ENCODE results near the gene ATG2A.

Gene ATG2A

GRCh38 chr11:64870176-64870892 is 46.7 kb downstream of the ATG2A start:
- no peak for DNase-seq (ENCODE audit: low read depth)

DNA sequence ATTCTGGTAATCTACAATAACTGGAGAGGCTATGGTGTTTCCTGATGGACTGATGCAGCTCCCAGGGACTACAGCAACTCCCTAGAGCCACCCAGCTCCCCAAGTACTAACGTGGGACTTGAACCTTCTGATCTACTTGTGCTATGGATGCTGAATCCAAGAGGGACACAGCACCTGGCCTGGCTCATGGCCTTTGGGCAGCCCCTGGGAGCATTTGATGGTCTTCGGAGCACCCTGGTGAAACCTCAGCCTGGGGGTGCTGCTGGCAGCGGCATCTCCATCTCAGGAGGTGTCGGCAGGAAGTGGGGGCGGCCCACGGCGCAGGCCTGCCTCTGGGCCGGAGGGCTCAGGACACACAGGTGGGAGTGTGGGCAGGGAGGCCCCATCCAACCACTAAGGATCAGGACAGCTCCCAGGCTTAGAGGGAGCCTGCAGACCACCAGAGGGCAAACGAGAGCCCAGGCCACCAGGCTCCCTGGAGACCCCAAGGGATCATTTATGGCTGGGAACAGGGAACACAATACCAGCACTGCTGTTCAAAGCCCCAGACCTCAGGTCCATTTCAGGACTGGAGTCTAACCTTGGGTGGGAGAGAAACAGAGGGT is 47.3 kb downstream of the ATG2A start:
- no peak for DNase-seq (ENCODE audit: low read depth)

GRCh38 chr11:64868904-64869570 is 48.0 kb downstream of the ATG2A start:
- DNase-seq (ENCODE audit: low read depth), result no peak

GRCh38 chr11:64867748-64868462 is 49.1 kb downstream of the ATG2A start:
- DNase-seq (ENCODE audit: low read depth), result no peak

DNA sequence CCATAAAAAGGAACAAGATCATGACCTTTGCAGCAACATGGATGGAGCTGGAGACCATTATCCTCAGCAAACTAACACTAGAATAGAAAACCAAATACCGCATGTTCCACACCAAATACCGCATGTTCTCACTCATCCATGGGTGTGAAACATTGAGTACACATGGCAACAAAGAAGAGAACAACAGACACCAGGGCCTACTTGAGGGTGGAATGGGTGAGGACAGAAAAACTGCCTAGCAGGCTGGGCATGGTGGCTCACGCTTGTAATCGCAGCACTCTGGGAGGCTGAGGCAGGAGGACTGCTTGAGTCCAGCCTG is 50.9 kb downstream of the ATG2A start:
- DNase-seq (ENCODE audit: low read depth), result no peak

GRCh38 chr11:64865286-64866172 is 51.5 kb downstream of the ATG2A start:
- no peak for DNase-seq (ENCODE audit: low read depth)

- DNase-seq (ENCODE audit: low read depth), result no peak
Measured at GRCh38 chr11:64864473-64865285, 52.3 kb downstream of the ATG2A start.

DNA sequence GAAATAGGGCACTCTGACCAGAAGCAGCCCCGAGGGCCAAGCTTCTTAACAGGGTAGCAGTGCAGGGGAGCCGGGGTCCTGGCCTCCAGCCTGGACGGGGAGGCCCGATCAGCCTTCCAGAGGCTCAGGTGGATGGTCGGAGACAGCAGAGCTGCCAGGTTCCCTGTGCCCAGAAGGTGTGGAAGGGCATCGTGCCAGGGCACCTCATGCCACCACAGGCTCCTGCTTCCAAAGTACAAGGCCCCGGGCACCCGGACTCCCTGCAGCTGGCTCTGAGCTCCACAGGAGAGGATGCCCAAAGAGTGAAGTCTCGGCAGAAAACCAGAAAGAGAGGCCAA is 52.9 kb downstream of the ATG2A start:
- DNase-seq (ENCODE audit: low read depth), result no peak

DNA sequence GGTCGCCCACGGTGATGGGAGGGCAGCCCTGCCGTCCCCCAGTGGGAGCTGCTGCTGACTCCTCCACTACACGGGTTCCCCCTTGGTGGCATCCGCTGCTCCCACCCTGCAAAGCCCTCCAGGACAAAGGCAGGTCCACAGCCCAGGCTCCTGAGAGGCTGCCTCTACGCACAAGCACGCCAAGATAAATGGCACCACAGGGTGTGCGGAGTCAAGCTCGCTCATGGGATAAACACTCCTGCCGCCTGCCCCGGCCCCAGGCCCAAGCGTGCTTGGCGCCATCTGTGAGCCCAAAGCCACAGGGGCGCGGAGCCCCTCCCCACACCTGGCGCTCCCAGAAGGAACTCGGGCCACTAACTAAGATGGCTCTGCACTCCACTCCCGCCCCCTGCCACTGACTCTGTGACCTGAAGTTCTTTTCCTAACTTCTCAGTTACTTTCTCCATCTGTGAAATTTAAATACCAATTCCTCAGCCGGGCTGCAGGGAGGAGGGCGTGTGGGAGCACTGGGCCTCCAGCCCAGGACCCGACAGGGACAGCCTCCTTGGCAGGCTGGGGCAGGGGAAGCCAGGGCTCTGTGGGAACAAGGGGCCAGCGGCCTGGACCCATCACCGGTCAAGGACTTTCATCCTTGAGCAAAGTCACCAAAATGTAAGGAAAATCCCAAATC is 53.5 kb downstream of the ATG2A start:
- DNase-seq (ENCODE audit: low read depth), result no peak

GRCh38 chr11:64862987-64863390 is 54.0 kb downstream of the ATG2A start:
- DNase-seq (ENCODE audit: low read depth), result no peak

GRCh38 chr11:64861227-64861975 is 55.6 kb downstream of the ATG2A start:
- no peak for DNase-seq (ENCODE audit: low read depth)

DNA sequence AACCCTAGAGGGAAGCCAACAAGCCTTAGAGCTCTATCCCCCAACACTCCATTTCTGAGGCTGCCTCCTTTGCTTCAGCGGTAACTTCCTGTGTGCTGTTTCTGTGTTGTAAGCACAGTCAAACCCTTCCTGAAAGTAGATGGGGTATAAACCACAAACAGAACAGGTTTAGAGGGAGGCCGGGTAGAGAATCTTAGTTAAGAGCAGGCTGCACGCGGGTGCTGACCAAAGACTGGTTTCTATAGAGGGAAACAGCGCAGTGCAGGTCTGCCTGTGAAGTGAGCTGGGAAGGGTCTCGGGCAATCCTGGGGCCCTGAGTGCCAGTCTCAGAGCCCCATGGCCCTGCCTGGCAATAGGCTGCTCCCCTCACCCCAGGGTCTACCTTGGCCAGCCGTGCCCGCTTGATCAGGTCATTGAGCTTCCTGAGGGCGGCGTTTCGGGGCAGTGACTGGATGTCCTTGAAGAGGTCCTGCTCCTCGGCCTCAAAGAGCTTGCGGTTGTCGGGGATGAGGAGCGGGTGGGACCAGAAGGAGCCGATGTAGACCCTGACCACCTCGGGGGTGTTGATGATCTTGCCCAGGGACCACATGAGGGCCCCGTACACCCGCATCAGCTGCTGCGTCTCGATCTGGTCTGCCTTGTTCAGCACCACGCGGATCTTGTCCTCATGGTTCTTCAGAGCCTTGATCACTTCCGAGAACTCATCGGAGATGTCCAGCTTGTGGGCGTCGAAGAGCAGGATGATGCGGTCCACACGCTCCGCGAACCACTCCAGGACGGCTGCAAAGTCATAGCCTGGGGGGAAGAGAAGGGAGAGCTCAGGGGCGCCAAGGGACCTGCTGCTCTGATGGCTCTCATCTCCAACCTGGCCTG is 57.2 kb downstream of the ATG2A start:
- no peak for DNase-seq (ENCODE audit: low read depth)

DNA sequence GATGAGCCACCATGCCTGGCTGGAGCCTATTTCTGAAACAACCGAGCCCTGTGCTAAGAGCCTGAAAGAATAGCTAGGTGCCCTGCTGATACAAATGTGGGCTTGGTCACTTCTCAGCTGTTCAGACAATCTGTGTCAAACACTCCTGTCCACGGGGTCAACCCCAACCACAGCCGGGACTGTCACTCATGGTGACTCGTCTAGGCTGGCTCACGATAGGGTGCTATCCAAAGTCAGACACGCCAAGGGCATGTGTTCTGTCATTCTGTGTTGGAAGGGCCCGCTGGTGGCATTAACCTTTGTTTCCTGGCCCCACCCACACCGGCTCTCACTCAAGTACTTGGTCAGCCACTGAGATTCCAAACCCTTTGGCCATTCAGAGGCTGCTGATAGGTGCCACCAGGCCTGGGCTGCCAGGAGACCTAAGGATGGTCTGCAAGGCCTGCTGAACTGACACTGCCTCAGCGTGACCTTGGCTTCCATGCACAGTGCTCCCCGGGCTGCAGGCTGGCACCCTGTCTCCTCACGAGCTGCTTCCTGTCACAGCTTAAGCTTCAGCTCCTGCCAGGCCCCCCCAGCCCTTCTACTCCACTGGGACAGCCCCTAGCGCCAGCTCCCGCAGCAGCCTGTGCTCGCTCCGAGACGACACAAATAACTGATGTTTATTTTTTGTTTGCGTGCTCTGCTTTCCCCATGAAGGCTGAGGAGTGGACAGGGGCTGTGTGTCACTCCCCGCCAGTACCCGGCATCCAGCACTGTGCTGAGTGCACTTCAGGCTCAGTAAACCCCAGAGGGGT is 58.3 kb downstream of the ATG2A start:
- DNase-seq (ENCODE audit: low read depth), result no peak

- no peak for DNase-seq (ENCODE audit: low read depth)
Measured at GRCh38 chr11:64857485-64857884, 59.5 kb downstream of the ATG2A start.

GRCh38 chr11:64856382-64857227 is 60.4 kb downstream of the ATG2A start:
- DNase-seq (ENCODE audit: low read depth), result no peak

- no peak for DNase-seq (ENCODE audit: low read depth)
Measured at GRCh38 chr11:64855596-64856304, 61.3 kb downstream of the ATG2A start.
